HUDEP-2 (cell line): ENCODE measurements around the gene KDM4C.

Experiments
- DNase-seq, 76 experiments: peaks; one replicate each; lab custom pipeline; 2025; ENCODE audit not compliant: unreplicated experiment in 76 of 76; lab: John Stamatoyannopoulos, UW

The KDM4C gene

GRCh38 chr9:7150153-7150890 is 392.5 kb downstream of the KDM4C start:
- DNase-seq, result peak in 28 of 76 experiments; percentile 4 to 39 (median 14)

DNA sequence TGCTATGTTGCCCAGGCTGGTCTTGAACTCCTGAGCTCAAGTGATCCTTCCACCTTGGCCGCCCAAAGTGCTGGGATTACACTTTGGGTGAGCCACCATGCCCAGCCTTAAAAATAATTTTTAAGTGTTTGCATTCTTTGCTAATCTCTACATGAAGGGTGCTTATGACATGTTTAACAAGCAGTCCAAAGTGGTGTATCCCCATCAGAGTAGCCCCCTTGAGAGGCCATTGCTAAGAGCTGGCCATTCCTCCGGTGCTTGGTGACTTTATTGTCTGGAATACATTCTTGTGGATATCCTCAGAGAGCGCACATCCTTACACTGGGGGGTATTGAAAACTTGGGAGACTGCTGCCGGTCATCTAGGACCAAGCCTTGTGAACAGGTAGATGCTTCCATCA is 395.4 kb downstream of the KDM4C start:
- DNase-seq, result no peak

- DNase-seq, result no peak
Observed at GRCh38 chr9:7153566-7153965, 395.8 kb downstream of the KDM4C start.

- DNase-seq, result no peak
Observed at GRCh38 chr9:7154003-7154619, 396.3 kb downstream of the KDM4C start.

DNA sequence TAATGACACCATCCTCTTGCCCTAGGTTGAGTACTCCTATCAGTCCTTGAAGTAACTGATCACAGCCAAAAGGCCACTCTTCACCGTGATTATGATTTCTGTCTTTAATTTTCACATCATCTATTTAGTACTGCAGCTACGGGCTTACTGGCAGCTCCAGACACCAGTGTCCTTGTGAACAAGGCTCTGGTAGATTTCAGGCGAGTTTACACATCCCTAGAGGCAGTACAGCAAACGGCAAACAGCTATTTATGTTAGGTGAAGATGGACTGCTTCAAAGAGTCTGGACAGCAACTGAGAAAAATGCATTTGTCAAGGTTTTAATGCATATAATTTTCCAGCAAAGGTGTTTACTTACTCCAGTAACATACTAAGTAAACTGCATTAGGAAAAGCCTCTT is 396.9 kb downstream of the KDM4C start:
- DNase-seq, result no peak

DNA sequence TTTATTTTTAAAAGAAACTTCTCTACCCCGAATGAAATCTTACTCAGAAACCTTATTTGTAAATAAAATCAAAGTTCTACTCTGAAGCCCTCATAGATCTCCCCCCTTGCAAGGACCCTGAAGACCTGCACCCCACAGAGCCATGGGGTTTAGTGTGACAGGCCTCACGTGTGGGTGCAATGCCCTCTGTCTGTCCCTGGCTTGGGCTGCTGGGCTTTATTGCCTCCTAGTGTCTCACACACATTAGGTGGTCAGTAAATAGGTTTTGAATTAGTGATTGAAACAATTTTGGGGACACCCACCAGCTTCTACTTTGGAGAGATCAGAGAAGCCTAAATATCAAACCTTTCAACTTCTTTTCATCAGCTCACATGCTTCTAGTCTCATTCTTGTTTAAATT is 403.7 kb downstream of the KDM4C start:
- DNase-seq, result no peak

DNA sequence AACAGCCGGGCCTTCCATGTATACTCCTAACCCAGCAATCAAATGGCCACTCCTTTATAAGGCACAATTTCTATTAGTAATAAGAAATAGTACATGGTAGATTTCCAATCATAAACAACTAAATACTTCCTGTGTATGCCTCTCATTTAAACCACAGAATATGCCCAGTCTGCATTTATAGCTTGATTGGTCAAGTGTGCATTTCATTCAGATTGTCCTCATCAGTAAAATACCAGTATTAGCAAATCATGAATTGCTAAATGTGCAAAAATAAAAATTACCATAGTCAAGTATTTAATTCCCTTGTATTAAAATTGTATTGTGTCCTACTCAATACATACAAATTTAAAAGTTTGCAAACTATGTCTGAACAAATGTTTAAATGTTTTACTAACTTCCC is 406.2 kb downstream of the KDM4C start:
- DNase-seq, result no peak

GRCh38 chr9:7164440-7165330 is 406.9 kb downstream of the KDM4C start:
- DNase-seq, result no peak

- DNase-seq, result peak in 33 of 76 experiments; percentile 1 to 58 (median 24)
Observed at GRCh38 chr9:7165331-7165975, 407.7 kb downstream of the KDM4C start.

GRCh38 chr9:7166074-7166473 is 408.3 kb downstream of the KDM4C start:
- peak in 32 of 76 experiments; percentile 1 to 81 (median 46) for DNase-seq

- DNase-seq, result no peak
Observed at GRCh38 chr9:7169717-7170389, 412.1 kb downstream of the KDM4C start.

GRCh38 chr9:7171396-7172153 is 413.8 kb downstream of the KDM4C start:
- no peak for DNase-seq

DNA sequence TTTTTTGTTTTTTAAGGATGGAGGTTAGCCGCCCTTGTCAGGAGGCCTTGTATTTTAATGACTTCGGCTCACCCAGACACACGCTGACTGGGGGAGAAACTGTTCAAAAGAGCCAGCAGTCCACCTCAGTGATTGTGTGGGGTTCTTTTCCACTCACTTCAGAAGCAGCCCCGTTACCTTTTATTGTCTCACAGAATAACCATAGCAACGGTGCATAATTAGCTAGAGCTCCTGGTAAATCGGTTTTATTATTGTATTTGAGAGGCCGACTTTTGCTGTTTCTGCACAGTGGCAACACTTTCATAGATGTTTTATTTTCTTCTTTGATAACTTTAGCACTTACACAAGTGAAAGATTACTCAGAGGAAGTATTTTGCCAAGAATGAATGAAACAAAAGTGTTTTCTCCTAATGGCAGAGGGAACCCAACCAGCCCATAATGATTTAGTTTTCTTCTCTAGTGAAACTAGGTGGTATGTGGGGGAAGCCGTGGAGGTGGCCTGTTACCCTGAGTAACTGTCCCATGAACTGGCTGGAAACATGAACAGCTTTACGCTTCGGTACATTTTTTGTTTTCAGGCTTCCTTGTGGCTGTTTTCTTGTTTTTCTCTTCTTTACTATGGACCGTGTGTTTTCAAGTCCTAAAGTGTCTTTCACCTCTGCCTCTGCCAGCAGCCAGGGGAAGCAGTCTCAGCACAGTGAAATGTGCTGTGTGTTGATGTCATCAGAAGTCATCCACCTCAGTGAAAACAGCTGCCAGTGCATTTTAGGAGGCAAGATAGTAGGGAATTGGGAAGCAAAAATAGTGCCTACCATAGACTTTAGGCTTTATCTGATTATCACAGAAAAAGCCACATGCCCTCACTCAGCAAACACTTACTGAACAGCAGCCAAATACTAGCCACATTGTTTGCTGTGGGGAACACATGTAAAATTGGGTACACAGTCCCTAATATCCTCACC is 414.7 kb downstream of the KDM4C start:
- peak in 43 of 76 experiments; percentile 3 to 74 (median 27) for DNase-seq

- DNase-seq, result no peak
Observed at GRCh38 chr9:7173139-7173538, 415.4 kb downstream of the KDM4C start.

- no peak for DNase-seq
Observed at GRCh38 chr9:7174301-7174700, 416.5 kb downstream of the KDM4C start.

DNA sequence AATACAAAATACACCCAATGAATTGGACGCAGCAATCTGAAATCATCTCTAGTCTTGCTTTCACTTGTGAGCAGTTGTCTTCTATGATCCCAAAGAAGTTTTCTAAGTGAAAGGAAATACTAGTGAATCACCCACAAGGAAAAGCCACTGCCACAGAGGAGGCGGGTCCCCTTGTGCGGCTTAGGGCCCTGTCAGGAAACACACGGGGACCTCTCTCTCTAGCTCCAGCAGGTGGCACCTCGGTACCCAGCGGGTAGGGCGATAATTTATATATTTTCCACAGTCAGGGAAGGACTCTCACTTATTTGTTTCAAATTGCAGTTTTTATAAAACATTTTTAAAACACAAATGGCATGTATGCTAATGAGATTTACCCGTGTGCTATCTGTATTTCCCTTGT is 417.1 kb downstream of the KDM4C start:
- peak in 1 of 76 experiments; percentile 1 for DNase-seq

DNA sequence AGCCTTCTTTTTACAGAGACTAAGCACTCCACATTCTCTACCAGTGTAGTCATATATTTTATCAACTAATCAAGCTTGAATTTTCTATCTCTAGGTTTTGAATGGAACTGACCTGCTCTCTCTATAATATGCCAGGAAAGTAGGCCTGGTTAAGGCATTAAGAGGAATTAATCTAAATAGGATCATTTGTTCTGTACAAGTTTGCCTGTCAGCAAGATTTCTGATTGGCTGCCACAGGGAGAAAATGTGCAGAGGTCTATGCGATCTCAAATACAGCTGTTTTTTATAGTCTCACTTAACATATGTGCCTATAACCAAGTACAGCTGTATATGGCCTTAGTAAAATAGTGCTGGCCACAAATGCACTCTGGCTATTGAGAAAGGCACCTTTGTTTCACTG is 418.8 kb downstream of the KDM4C start:
- DNase-seq, result no peak

- DNase-seq, result no peak
Observed at GRCh38 chr9:7177383-7177782, 419.6 kb downstream of the KDM4C start.
